G401.6 (cell line): Measurements from ENCODE around the gene BPI.
"Not testable (repeated sequence)": the region's sequence is repeated elsewhere in the genome, so short reads cannot be mapped to it uniquely, and the experiment has no call there.

Experiments used
- FAIRE-seq: peaks from 2 replicates; lab custom pipeline; 2012; peaks lifted over from hg19 to GRCh38; lab: Jason Lieb, UNC

Gene BPI

DNA sequence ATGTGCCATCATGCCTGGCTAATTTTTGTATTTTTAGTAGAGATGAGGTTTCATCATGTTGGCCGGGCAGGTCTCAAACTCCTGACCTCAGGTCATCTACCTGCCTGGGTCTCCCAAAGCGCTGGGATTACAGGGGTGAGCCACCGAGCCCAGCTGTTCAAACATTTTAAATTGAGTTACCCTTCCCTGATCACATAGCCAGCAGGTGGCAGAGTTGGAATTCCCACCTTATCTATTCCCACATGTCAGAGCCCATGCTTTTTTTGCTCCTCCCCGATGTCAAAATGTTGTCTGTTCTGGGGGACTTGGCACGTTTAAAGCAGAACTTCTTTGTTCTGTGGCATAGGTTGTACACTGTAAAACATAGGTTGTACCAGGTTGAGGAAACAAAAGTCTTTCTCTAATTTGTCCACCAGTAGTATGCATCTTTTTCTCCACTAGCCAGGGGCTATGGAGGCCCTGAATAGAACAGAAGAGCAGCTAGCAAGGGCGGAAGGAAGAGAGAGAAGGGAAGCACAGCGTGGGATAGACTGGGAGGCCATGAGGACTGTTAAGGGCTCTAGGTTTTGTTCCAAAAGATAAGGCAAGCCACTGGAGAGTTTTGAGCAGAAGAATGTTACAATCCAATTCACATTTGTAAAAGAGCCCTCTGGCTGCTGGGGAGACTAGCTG lies 35.0 kb downstream of the BPI start:
- FAIRE-seq, result no peak

DNA sequence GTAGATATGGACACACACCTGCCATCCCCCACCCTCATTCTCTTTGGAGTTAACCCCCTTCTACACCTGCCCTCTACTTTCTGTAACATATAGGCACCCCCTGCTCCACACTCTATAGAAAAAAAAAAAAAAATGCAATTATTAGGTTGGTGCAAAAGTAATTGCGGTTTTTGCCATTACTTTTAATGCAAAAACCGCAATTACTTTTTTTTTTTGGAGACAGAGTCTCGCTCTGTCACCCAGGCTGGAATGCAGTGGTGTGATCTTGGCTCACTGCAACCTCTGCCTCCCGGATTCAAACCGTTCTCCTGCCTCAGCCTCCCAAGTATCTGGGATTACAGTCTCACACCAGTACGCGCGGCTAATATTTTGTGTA lies 35.6 kb downstream of the BPI start:
- not testable (repeated sequence) for FAIRE-seq

DNA sequence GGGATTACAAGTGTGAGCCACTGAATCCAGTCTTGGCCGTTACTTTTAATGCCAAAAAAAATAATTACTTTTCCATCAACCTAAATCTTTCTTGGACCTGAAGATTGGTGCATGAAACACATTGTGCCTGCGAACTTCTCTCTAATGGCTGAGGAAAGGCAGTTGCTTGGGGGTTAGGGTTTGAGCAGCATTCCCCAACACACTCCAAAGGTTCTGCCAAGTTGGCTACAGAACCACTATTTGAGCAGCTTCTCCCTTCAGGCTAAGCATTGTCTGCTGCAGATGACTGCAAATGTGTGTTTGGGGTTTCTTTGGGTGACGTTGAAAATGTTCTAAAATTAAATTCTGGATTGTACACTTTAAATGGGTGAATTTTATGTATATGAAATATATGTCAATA lies 36.0 kb downstream of the BPI start:
- no peak for FAIRE-seq

DNA sequence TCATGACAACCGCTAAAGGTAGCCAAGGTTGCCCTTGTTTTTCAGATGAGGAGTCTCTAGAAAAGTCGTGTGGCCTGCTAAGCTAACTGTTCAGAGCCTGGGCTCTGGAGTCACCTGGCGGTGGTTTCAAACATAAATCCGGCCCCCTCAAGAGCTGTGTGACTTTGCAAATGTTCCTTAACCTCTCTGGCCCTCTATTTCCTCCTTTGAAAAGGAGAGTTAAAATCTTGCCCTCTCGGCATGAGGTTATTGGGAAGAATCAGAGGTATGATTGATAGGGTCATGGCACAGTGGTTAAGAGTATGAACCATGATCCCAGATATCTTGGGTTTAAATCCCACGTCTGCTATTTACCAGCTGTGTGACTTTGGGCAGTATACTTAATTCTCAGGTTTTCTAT lies 36.7 kb downstream of the BPI start:
- no peak for FAIRE-seq

DNA sequence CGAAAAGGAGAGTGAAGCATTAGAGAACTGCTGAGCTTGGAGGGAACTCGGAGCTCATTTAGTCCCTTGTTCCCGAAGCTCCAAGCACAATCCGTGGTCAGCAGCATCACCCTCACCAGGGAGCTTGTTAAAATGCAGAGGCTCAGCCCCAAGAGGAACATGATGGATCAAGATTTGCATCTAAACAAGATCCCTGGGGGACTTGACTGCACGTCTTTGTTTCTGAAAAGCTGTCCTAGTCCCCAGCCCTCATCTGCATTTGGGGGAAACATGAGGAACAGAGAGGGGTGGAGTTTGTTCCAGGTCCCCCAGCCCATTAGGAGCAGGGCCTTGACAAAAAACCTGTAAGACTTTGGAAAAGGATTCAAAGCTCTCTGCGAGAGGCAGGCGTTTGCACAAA lies 38.3 kb downstream of the BPI start:
- FAIRE-seq, result no peak

DNA sequence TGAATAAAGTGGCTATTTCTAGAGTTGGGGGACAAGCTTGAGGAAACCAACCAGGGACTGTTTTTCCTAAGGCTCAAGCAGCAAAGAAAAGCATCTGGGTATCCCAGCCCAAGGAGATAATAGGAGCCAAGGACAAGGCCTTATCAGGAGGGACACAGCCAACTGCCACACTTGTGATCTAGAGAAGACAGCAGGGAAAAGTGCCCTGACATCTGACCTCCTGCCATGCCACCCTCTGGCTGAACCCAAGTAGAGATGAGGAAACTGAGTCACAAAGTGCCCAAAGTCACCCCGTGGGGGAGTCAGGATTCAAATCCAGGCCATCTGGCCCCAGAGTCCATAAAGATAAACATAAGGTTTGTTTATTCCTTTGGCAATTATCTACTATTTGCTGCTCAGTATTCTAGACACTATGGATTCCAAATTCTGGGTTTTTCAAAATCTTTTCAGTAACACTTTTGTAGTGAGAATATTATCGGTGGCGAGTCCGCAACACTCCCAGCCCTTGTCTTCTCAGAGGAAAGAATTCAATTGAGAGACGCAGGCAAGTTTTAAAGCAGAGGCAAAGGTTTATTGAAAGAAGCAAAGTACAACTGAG lies 38.9 kb downstream of the BPI start:
- FAIRE-seq, result no peak

DNA sequence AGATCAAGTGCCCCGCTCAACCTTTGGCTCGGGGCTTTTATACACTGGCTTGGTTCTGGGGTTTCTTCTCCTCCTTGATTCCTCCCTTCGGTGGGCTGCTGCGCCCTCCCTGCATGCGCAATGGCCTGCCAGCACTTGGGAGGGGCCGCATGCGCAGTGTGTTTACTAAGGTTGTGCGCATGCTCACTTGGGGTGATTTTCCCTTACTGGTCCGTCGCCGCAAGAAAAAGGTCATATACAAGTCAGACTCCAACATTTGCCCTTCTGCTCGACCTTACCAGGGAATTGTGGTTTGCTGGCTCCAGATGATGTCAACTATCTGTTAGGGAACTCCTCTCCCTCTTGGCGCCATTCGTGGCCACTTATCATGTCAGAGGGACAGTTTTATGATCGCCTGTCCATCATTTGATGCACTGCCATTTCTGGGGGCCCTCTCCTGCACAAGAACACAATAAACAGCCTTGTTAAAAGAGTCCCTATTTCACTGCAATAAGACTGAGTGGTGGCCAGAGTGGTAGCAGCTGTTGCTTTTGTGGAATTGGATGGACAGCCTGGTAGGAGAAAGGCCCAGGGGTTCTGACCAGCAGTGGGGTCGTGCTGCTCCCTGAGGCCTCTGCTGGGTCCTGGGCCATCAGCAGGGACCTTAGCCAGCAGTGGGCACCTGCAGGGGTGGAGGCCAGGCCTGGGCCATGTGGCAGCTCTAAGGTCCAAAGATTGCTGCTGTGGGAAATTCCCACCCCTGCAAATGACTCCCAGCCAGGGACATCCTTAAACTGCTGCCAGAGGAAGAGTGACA lies 39.6 kb downstream of the BPI start:
- FAIRE-seq, result no peak

DNA sequence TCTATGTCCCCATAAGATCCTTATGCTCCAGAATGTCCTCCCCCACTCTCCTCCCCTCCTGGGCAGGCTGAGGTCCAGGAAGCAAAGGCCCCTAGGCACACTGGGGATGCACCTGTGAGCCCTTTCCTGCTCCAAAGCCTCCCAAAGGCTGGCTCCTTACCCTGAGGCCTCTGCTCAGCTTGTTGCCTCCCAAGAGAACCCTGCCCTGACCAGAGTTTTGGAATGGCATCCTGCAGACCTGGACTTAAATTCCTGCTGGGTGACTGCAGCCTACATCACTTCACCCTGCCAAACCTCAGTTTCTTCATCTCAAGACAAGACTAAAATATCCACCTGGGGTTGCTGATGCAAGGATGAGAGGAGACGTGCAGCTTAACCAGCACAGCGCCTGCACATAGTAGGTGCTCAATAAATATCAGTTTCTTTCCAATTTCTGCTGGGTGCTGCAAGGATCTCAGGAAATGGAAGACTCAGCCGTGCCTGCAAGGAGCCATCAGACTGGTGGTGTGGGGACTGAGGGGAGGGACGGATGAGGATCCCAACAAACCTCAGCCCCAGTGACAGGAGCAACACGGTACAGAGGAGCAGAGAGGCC lies 40.2 kb downstream of the BPI start:
- no peak for FAIRE-seq

DNA sequence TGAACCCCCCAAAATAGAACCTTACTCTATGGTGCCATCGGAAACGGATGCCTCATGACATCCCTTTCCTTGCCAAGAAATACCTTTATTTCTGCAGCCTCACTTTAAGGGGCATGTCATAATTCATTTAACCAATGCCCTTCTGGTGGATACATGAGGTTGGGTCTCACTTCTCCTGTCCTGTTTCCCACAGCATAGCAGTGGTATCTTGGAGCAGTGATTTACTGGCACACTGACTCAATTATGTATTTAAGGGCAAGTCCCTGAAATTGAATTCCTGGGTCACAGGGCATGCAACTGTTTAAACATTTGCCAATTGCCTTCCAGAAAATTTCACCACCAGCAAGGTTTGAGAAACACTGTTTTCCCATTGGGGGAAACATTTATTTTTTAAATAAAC lies 41.7 kb downstream of the BPI start:
- FAIRE-seq, result no peak

DNA sequence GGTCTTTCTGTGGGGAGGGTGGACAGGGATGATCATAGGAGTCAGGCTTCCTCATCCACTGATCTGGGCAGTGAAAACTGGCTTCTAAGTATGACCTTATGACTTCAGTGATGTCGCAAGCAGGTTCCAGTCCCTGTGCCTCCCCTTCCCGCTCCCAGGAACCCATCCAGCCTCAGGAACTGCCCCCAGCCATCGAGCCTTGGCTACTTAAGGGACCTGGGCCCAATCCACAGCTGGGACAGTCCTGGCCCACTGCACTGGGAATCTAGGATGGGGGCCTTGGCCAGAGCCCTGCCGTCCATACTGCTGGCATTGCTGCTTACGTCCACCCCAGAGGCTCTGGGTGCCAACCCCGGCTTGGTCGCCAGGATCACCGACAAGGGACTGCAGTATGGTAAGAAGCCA lies 42.3 kb downstream of the BPI start, which contains the start of gene LBP:
TSS of gene LBP (plus strand) at position 236 of the 405 bp plus-strand sequence. CDS start at position 271, 35 bp downstream.
- FAIRE-seq, result no peak

DNA sequence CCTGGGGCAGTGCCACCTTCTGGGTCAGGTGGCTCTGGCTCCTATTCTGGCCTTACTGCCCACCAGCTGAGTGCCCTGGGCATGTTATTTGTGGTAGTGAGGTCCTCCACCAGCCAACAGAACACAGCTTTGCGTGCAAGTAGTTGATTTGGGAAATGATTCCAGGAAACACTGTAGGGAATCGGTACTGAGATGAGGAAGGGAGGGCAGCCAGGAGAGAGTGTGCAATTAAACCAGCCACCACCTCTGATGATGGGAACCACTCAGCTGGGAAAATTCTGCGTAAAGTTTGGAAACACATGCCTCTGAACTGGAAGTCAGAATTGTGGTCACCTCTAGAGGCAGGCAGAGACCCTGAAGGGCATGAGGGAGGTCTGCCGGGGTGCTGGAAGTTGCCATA lies 42.8 kb downstream of the BPI start:
- no peak for FAIRE-seq

DNA sequence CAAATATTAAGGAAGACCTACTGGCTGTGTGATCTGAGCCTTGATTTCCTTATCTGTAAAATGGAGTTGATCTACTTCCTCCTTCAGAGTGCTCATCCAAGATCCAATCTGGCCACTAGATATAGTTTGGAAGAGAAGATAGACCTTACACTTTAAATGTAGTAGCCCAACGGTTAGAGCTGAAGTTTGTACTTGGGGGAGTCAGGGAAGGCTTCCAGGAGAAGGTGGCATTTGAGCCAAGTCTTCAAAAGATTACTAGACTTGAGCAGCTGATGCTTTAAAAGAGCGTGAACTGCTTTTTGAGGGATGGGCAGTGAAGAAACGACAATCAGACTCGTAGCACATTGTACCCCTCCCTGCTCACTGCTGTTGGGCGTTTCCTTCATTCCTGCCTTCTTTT lies 45.9 kb downstream of the BPI start:
- FAIRE-seq, result no peak

DNA sequence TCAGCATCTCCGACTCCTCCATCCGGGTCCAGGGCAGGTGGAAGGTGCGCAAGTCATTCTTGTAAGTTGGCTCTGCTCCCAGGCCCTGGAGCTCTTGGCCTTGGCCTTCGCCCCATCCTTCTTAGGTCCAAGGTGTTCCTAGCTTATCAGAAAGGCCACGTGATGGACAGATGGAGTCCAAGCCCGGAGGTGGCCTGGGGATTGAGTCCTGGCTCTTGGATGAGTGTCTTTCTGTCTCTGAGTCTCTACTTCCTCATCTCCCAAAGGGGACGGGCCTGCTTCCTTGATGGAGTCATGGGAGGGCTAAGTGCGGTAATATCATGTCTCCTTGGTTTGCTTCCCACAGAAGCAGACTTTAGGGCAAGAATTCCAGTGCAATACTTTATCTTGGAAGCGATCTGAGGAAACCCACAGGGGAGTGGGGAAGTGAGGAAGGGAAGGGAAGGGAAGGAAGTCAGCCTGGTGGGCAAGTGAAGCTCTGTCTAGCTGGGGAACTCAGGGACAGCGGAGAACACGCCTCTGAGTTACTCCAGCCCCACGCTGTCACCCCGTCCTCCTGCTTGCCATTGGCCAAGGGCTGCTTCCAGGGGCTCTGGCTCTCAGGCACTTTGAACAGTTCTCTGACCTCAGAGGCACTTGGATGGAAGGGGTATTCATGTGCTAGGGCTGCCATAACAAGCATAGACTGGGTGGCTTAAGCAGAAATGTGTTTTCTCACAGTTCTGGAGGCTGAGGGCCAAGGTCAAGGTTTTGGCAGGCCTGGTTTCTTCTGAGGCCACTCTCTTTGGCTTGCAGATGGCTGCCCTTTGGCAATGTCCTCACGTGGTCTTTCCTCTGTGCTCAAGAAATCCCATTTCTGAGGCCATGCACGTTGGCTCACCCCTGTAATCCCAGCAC lies 47.2 kb downstream of the BPI start:
- FAIRE-seq, result no peak

DNA sequence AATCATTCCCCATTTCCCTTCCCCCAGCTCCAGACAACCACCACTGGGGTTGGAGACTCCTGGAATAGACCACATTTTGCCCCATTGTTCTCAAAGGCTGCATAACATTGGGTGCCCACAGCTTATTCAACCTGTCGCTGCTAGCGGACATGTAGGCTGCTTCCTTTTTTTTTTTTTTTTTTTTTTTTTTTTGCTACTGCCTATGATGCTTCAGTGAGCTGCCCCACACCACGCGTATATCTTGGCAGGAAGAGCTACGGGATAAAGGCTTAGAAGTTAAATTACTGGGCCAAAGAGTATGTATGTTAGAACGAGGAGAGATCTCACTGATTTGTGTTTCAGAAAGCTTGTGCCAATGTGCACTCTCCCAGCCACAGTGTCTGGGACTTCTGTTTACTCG lies 49.4 kb downstream of the BPI start:
- FAIRE-seq, result no peak

DNA sequence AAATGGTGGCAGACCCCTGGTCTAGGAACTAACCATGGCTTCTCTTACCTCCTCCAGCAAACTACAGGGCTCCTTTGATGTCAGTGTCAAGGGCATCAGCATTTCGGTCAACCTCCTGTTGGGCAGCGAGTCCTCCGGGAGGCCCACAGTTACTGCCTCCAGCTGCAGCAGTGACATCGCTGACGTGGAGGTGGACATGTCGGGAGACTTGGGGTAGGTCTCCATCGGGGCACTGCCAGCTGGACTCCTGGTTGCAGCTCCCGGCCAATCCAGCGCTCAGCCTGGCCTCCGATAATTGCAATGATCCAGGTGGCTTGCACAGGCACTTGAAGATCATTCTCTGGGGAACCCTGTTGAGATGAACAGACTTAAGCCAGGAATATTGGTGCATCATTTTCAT lies 50.3 kb downstream of the BPI start:
- no peak for FAIRE-seq

DNA sequence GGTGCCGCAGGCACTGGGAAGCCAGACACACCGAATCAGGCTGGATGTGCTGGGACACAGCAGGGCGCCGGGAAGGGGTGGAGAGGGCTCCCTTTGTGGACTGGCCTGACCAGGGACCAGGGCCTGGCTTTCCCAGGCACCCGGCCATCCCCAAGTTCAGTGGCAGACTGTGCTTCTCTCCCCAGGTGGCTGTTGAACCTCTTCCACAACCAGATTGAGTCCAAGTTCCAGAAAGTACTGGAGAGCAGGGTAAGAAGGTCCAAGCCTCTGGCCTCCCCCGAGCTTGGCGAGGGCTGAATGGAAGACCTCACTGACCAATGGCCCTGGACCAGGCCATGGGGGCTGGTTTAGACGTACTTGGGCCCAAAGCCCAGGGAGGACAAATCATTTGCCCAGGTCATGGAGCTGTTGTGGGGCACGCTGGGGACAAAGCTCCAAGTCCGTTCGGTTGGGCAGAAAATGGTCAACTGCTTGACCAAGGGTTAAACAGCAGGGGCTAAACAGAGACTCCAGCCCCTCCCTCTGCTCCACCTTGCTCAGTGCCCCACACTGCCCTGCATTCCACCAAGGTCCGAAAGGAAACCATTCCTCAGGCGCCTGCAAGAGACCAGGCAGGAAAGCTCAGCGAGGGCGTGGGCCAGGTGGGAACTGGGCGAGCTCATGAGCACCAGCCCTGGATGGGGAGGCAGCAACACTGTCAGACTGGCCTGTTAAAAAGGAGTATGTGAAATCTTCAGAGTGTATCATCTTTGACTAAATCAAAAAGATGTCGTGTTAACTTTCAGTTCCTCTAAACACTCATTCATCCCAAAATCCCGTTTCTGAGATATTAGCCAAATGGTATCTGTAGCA lies 51.4 kb downstream of the BPI start:
- FAIRE-seq, result no peak

DNA sequence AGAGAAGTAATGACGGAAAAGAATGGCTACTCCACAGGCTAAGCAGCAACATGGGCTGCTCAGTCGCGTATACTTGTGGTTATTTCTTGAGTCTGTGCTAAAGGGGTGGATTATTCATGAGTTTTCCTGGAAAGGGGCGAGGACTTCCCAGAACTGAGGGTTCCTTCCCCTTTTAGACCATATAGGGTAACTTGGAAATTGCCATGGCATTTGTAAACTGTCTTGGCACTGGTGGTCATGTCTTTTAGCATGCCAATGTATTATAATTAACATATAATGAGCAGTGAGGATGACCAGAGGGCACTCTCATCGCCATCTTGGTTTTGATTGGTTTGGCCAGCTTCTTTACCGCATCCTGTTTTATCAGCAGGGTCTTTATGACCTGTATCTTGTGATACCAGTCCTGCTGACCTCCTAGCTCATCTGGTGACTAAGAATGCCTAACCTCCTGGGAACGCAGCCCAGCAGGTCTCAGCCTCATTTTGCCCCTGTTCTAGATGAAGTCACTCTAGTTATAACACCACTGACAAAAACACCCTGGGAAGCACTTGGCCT lies 53.8 kb downstream of the BPI start:
- no peak for FAIRE-seq

DNA sequence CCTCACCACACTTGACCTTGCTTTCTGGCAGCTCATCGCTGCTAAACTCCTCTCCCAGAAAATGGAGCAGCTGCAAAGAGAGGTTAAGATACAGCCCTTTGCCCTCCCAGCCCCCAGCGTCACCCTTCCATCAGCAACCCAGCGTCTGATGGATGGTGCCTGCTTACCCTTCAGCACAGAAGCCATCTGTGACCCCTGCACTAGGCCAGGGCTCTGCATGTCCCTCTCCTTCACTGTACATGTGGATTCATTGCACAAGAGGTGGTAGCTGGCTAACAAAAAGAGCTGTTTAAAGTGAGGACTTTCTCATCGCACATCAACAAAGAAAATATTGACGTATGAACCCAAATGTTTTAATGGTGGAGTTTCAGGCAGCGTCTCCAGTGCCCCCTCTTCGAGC lies 54.6 kb downstream of the BPI start:
- no peak for FAIRE-seq

DNA sequence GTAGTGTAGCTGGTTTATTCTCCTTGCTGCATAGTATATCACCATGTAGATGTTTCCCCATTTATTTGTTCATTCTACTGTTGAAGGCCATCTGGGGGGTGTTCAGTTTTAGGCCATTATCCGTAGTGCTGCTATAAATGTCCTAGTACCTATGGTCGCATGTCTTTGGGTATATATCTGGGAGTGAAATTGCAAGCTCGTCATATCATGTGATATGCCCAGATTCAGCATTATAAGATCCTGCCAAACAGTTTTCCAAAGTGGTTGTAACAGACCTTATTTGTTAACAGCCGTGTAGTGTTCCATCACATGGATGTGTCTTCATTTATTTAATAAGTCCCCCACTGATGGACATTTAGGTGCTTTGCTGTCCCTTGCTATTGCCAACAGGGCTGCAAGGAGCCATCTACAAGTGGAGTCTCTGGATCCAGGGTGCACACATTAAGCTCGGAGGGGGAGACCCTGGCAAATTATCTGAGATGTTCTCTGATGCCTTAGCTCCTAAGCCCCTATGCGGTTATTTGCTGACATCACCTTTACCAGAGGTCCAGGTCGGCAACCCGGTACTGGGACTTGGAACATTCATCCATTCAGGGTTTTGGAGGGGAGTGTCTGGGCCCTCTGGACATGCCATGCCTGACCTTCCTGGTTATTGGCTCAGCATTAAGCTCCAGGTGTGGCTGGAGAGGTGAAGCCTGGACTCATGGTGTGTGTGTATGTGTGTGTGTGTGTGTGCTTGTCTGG lies 59.2 kb downstream of the BPI start:
- FAIRE-seq, result no peak

DNA sequence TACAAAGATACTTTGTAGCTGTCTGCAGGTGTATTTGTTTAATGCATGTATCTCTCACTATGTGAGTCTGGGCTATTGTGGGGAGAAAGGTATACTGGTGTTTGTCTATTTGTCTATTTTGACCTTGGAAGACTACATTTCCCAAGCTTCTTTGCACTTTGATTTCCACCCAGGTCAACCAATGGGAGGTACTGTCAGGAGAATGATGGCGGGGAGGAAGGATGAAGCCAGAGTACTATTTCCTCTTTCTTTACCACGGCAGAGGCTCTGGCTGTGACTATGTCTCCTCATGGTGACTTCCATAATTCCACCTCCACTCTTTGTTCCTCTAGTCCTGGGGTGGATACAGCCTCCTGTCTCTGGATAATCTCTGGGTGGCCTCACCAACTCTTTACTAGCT lies 65.4 kb downstream of the BPI start:
- FAIRE-seq, result no peak
